NCI-H1092 treated with DMSO at 0.1 percent for 48 hours (cell line): ENCODE measurements around the gene NPHP4.
"Not testable (repeated sequence)": the region's sequence is repeated elsewhere in the genome, so short reads cannot be mapped to it uniquely, and the experiment has no call there.

Source experiments
- DNase-seq: peaks from one replicate; lab custom pipeline; 2025; lab: John Stamatoyannopoulos, UW

Gene NPHP4

GRCh38 chr1:6023346-6023745 is 31.1 kb upstream of the NPHP4 start:
- no peak for DNase-seq

GRCh38 chr1:6022193-6022592 is 30.0 kb upstream of the NPHP4 start:
- no peak for DNase-seq

DNA sequence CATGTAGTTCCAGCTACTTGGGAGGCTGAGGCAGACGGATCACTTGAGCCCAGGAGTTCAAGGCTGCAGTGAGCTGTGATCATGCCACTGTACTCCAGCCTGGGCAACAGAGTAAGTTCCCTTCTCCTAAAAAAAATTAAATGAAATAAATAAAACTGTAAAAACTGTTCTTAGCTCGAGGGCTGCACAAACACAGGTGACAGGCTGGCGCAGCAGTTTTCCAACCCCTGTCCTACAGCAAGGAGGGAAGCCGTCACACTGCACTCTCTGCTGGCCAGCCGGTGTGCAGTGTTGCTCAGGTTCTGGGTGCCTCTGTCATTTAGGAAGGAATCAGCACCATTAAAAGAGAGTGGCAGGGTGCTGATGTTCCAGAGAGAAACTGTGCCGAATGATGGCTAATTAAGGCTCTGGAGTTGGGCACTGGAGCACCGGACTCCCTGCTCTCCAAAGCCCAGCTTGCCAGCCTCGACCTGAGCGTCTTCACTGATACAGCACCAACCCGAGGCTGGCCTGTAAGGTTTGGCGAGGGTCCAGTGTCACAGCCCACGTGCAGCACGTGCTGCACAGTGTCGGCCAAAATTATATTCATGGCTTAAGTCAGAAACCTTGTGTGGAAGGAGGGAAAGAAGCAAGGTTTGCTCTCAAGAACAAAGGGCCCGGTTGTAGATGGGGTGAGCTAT is 27.1 kb upstream of the NPHP4 start:
- no peak for DNase-seq

GRCh38 chr1:6017654-6018053 is 25.4 kb upstream of the NPHP4 start:
- DNase-seq, result not testable (repeated sequence)

- DNase-seq, result no peak
Measured at GRCh38 chr1:6016191-6016865, 24.1 kb upstream of the NPHP4 start.

DNA sequence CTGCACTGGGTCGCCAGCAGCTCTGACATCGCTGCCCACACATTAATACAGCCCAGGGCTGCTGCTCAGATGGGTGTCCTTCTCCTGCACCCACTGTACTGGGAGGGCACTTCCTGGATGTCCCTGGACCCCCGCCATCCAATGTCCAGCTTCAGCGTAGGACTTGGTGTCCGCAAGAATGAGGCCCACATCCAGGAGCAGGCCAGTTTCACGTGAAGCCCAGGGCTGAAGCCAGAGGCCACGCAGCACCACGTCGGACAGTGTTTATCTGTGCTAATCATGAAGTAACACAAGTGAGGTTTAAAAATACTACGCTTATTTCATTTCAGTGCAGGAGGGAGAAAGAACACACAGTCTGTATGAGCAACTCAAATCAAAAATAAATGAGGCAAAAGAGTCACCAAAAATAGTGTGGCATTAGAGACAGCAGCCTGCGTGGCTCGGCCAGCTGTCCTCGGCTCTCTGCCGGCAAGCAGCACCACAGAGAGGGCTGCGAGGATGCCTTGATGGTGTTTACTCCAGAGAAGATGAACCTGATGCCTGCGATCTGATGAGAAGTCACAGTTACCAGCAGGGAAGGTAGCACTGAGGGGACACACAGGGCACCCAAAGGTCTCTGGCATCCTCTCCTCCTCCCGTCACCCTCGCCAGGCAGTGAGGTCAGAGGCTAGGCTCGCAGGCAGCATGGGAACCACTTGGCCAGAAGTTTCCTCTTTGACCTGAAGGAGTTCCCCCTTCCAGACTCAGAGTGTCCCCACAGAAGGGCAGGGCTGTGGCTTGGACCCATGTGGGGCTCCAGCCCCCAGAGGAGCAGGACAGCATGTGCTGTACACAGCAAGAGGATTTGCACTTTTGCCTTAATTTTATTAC is 22.1 kb upstream of the NPHP4 start:
- no peak for DNase-seq

DNA sequence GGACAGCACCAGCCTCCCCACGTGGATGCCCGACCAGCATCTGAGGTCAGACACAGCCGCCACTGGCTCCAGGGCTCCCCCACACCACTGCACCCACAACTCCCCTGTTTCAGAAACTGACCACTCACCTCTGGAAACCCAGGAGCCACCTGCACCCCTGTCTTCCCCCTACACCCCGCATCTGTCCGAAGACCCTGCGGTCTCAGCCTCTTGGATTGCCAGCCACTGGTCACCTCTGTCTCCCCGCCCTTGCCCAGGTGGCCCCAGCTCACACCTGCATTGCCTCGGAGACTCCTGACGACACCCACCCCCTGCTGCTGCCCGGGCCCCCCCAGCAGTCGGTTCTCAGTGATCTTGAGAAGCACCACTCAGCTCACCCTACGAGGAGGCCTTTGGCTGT is 21.3 kb upstream of the NPHP4 start:
- no peak for DNase-seq

GRCh38 chr1:6012529-6013318 is 20.5 kb upstream of the NPHP4 start:
- no peak for DNase-seq

DNA sequence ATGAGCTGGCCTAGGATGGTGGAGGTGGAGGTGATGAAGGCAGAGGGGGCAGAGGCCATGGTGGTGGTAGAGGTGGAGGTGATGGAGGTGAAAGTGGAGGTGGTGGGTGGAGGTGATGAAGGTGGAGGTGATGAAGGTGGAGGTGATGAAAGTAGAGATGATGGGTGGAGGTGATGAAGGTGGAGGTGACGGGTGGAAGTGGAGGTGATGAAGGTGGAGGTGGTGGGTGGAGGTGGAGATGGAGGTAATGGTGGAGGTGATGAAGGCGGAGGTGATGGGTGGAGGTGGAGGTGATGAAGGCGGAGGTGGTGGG is 19.7 kb upstream of the NPHP4 start:
- no peak for DNase-seq

GRCh38 chr1:6011161-6011945 is 19.1 kb upstream of the NPHP4 start:
- no peak for DNase-seq

DNA sequence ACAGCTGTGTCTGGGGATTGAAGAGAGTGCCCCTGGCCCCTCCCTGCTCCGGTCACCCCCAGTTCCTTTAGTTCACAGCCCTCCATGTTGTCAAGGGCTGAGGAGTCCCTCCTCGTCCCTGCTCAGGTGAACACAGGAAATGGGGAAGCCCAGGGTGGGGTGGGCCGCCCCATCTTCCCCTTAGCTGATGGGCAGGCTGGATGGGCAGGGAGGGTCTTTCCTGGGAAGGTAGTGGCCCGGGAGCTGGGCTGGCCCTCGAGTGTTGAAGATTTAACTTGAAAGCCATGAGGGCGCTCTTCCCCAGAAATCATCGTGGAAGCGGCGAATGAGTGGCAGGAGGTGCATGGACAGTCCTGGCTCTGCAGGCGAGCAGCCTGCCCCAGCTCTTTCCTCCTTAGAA is 18.3 kb upstream of the NPHP4 start:
- DNase-seq, result no peak

GRCh38 chr1:6009120-6010040 is 17.2 kb upstream of the NPHP4 start:
- DNase-seq, result no peak

- no peak for DNase-seq
Measured at GRCh38 chr1:6008696-6009095, 16.5 kb upstream of the NPHP4 start.

GRCh38 chr1:6008084-6008415 is 15.8 kb upstream of the NPHP4 start:
- no peak for DNase-seq

- DNase-seq, result no peak
Measured at GRCh38 chr1:6007318-6008083, 15.3 kb upstream of the NPHP4 start.

DNA sequence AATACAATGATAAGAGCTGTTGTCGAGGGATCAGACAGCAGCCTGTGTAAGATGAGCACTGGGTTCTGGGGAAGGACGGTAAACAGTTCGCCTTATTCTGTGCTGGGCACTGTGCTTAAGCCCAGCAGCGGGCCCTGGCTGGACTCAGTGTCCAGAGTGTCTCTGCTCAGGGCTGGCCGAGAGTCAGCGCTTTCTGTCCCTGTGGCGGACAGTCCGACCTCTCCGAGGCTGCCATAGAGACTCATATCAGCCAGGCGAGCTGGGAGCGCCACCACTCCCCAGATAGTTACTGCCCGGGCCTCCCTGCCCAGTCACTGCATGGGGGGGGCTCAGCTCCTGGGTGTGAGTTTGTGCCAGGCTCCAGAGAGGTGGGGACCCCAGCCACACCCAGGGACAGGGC is 14.7 kb upstream of the NPHP4 start:
- no peak for DNase-seq

GRCh38 chr1:6005276-6005917 is 13.2 kb upstream of the NPHP4 start:
- no peak for DNase-seq

- DNase-seq, result no peak
Measured at GRCh38 chr1:6004412-6005123, 12.3 kb upstream of the NPHP4 start.
